Activated CD4-positive, alpha-beta T cell treated with anti-CD3 and anti-CD28 coated beads for 48 hours (primary cell): ENCODE data around the gene OOSP1.
"Not testable (repeated sequence)": the region's sequence is repeated elsewhere in the genome, so short reads cannot be mapped to it uniquely, and the experiment has no call there.

Experiments
- DNase-seq: peaks from one replicate; pipeline ENCODE4 v3.0.0-alpha.2; 2020

OOSP1 gene

GRCh38 chr11:59960502-59961381 is 22.5 kb downstream of the OOSP1 start:
- no peak for DNase-seq

GRCh38 chr11:59962107-59962482 is 23.9 kb downstream of the OOSP1 start:
- no peak for DNase-seq

DNA sequence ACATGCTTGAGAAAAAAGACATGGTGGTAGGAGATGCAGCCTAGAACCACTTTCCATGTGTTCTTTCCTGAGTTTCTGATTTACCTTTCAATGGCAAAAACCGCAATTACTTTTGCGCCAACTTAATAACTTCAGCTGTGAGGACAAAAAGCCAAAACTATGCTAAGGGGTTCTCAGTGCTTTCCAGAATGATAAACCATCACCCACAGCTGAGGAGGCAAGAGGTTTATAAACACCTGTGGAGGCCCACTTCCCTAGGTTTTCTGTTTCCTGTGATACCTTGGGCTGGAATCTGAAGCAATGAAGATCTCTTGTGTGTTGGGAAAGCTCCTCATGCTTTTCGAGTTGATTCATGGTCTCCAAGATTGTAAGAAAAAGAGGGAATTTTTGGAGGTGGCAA is 25.5 kb downstream of the OOSP1 start, which contains the start of gene OOSP4A:
TSS of gene OOSP4A (plus strand) at position 301 of the 400 bp plus-strand sequence. CDS start at position 301, 0 bp downstream.
- DNase-seq: no peak

DNA sequence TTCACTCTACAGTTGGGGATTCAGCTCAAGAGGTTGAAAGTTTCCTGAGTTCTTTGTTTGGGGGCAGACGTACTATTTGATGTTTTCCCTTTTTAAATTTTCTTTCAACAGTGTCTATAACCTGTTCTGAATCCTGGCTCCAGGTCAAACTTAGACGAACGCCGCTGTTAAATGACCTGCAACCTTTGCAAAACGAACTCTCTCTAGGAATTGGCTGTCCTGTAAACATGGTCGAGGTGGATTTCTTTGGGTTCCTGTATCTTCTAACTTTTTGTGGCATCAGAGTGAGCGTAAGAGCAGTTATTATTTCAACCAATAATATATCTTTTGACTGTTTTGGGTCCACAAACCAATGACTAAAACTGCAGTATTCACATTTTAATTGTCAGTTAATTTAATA is 27.2 kb downstream of the OOSP1 start:
- no peak for DNase-seq

DNA sequence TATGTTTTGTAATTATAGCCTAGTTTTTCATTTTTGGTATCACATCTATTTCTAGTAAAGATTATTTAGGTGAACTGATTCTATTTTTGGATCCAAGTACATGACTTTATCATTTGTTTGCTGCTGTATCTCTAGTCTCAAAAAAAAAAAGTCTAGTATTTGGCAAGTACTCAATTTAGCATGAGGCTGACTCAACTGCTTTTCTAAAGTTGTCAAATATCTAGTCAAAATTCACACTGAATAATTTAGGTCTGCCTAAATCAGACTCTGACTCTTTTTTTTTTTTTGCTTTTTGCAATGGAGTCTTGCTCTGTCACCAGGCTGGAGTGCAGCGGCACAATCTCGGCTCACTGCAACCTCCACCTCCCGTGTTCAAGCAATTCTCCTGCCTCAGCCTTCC is 28.0 kb downstream of the OOSP1 start:
- no peak for DNase-seq

- DNase-seq: no peak
These were observed 29.6 kb downstream of the OOSP1 start for GRCh38 chr11:59967677-59968394.

- DNase-seq: no peak
These were observed 30.2 kb downstream of the OOSP1 start for GRCh38 chr11:59968395-59968783.

- DNase-seq: no peak
These were observed 34.9 kb downstream of the OOSP1 start for GRCh38 chr11:59973097-59973496.

GRCh38 chr11:59981106-59981770 is 43.0 kb downstream of the OOSP1 start:
- DNase-seq: no peak

DNA sequence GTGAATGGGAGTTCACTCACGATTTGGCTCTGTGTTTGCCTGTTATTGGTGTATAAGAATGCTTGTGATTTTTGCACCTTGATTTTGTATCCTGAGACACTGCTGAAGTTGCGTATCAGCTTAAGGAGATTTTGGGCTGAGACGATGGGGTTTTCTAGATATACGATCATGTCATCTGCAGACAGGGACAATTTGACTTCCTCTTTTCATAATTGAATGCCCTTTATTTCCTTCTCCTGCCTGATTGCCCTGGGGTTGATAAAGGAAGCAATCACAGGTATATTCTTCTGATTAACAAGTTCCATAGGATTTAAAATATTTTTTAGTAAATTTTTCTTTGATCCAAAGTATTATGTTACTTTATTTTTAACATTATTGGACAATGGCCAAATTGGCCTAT is 43.8 kb downstream of the OOSP1 start:
- not testable (repeated sequence) for DNase-seq

- DNase-seq: no peak
These were observed 45.0 kb downstream of the OOSP1 start for GRCh38 chr11:59983212-59983611.

DNA sequence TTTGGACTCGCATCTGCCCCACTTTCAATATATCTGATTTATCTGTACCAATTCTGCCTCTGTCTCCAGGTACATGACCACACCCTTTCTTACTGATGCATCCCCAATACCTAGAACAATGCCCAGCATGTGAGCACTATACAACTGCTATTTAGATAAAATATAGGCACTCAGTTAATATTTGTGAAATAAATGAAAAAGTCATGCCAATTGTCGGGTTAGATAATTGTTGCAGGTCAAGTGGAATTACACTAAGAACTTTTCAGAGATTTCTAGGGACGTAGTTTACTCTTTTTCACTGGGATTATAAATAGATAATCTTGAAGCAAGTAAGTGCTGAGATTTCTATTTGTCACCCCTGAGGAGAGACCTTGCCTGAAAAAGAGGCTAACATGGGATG is 46.1 kb downstream of the OOSP1 start:
- no peak for DNase-seq

GRCh38 chr11:59990421-59990820 is 52.2 kb downstream of the OOSP1 start:
- no peak for DNase-seq

- DNase-seq: no peak
These were observed 54.2 kb downstream of the OOSP1 start for GRCh38 chr11:59992425-59992824.

GRCh38 chr11:59997800-59998199 is 59.6 kb downstream of the OOSP1 start:
- DNase-seq: no peak

GRCh38 chr11:59999691-60000090 is 61.5 kb downstream of the OOSP1 start:
- no peak for DNase-seq

DNA sequence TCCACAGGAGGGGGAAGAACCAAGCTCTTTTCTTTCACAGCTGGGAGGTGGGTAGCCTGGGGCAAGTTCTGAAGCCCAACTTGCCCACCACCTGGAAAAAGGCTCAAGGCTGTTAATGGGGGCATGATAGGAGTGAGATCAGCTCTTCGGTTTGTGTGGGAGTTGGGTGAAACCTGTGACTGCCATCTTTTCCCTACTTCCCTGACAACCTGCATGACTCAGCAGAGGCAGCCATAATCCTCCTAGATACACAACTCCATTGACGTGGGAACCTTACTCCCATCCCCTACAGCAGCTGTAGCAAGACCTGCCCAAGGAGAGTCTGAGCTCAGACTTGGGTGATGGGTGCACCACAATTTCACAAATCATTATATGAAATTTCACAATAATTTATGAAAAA is 65.5 kb downstream of the OOSP1 start:
- no peak for DNase-seq

- DNase-seq: no peak
These were observed 67.1 kb downstream of the OOSP1 start for GRCh38 chr11:60005360-60005759.
